H1 (cell line): ENCODE results near the gene PCDHGB1.

Experiments used
- CHD1 ChIP-seq: IDR thresholded peaks from 2 replicates; pipeline ENCODE4 v1.6.1; 2012; ENCODE audit warnings: low read depth, low read length, improper control_type of control experiment
- CTCF ChIP-seq, 3 experiments: IDR thresholded peaks; 1 replicate in 2 of 3; 2 replicates in 1 of 3; pipeline versions ENCODE4 v1.5.1 to v1.6.1; 2011; ENCODE audit warnings: low read length in 3 of 3, mild to moderate bottlenecking in 3 of 3, inconsistent platforms in 2 of 3, low read depth in 1 of 3, moderate library complexity in 1 of 3; ENCODE audit not compliant: insufficient read depth in 1 of 3; ENCODE audit errors: control extremely low read depth in 1 of 3
- EP300 ChIP-seq, 2 experiments: IDR thresholded peaks; 1 replicate in 1 of 2; 2 replicates in 1 of 2; pipeline ENCODE4 v1.6.1; 2011 to 2012; ENCODE audit warnings: low read depth in 2 of 2, low read length in 2 of 2, mild to moderate bottlenecking in 2 of 2, borderline replicate concordance in 1 of 2, inconsistent platforms in 1 of 2, moderate library complexity in 1 of 2
- POLR2A ChIP-seq, 2 experiments: IDR thresholded peaks; 1 replicate in 1 of 2; 2 replicates in 1 of 2; pipeline ENCODE4 v1.6.1; 2011; ENCODE audit warnings: low read depth in 2 of 2, low read length in 2 of 2, mild to moderate bottlenecking in 2 of 2; ENCODE audit errors: control extremely low read depth in 1 of 2
- POLR2AphosphoS5 ChIP-seq: IDR thresholded peaks from 2 replicates; pipeline ENCODE4 v1.6.1; 2011; ENCODE audit warnings: low read depth, low read length
- RAD21 ChIP-seq, 2 experiments: IDR thresholded peaks in 1 of 2; conservative IDR thresholded peaks in 1 of 2; 2 replicates each; pipeline ENCODE4 v1.6.1; 2011; ENCODE audit warnings: low read depth in 2 of 2, low read length in 2 of 2, improper control_type of control experiment in 1 of 2, inconsistent platforms in 1 of 2, mild to moderate bottlenecking in 1 of 2, moderate library complexity in 1 of 2

DNA sequence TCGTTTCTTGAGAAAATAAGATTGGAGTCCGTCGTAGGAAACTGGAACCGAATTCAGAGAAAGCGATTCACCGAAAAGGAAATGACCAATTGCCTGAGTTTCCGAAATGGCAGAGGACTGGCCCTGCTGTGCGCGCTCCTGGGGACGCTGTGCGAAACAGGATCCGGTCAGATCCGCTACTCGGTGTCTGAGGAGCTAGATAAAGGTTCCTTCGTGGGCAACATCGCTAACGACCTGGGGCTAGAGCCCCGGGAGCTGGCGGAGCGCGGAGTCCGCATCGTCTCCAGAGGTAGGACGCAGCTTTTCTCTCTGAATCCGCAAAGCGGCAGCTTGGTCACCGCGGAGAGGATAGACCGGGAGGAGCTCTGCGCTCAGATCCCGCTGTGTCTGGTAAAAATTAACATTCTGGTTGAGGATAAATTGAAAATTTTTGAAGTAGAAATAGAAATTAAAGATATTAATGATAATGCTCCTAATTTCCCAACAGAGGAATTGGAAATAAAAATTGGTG lies 5.9 kb upstream of the PCDHGB1 start:
- no peak for TF ChIP-seq POLR2A (IDR thresholded peaks at IDR 0.05; ENCODE audit: control extremely low read depth in 1 of 2, low read depth in 2 of 2, low read length in 2 of 2)
- TF ChIP-seq EP300 (IDR thresholded peaks at IDR 0.05; ENCODE audit: borderline replicate concordance in 1 of 2, low read depth in 2 of 2, low read length in 2 of 2), result no peak
- no peak for TF ChIP-seq CHD1
- no peak for TF ChIP-seq POLR2AphosphoS5
- no peak for TF ChIP-seq RAD21 (IDR thresholded peaks at IDR 0.05 in 1 of 2, conservative IDR thresholded peaks at IDR 0.05 in 1 of 2; ENCODE audit: low read depth in 2 of 2, low read length in 2 of 2)
- TF ChIP-seq CTCF (IDR thresholded peaks at IDR 0.05; ENCODE audit: control extremely low read depth in 1 of 3, insufficient read depth in 1 of 3, low read depth in 1 of 3, low read length in 3 of 3), result no peak
